Urinary bladder (tissue), 4 donors: ENCODE measurements around the gene EXOC6B. TPM values are rescaled to one million over a fixed set of nuclear protein-coding genes. Genes with fewer than 3 reads are reported as not detected.

Source experiments
- DNase-seq: peaks from one replicate; pipeline ENCODE4 v3.0.0-alpha.2; 2015; ENCODE audit errors: extremely low spot score
- H3K27ac ChIP-seq: one replicate; pipeline ENCODE4 v1.5.1; 2013; ENCODE audit warnings: low read depth, mild to moderate bottlenecking, moderate library complexity
- H3K36me3 ChIP-seq: one replicate; pipeline ENCODE4 v1.6.1; 2013; ENCODE audit warnings: mild to moderate bottlenecking, moderate library complexity; ENCODE audit not compliant: insufficient read depth
- H3K4me1 ChIP-seq: one replicate; pipeline ENCODE4 v1.6.1; 2013; ENCODE audit warnings: mild to moderate bottlenecking, moderate library complexity; ENCODE audit not compliant: insufficient read depth
- H3K4me3 ChIP-seq: one replicate; pipeline ENCODE4 v1.5.1; 2013; ENCODE audit warnings: low read depth, low read length
- WGBS: extraction: QIAGEN DNeasy Blood & Tissue Kit; methylation state at CpG from one replicate; pipeline ENCODE4 v1.1.7; 2013; 5-methylcytosine and 5-hydroxymethylcytosine counted together
- polyA plus RNA-seq: library from polyadenylated mRNA; stranded (reverse); fragments of 200-250 nt; gene quantifications from one replicate; pipeline ENCODE4 v1.2.3, GENCODE V29; 2013
- total RNA-seq: library from RNA; depleted of rRNA; stranded (reverse); fragments of >200 nt; gene quantifications from one replicate; pipeline ENCODE4 v1.2.3, GENCODE V29; 2014
- donor health status: healthy with polysubstance abuse.
- donor health status: healthy.

Gene EXOC6B
- total and polyA plus RNA-seq, 2 donors, result 14.5 to 47.6 TPM

DNA sequence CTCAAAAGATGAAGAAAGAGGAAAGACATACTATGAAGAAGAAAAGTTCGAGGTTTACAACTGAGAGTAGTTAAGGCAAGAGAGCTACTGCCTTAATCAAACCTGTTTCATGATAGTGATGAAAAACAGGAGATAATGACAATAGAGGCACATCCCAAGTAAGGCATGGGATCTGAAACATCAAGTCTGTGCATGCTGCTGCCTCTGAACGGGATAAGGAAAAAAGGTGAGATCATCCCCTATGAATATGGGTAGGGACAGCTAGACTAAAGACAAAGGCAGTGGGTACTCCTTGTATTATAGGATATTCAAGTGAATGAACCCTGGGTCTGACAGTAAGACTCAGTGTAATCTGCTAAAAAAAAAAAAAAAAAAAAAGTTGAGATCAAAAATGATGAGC is 3.0 kb downstream of the EXOC6B start:
- no peak for DNase-seq
- WGBS, result 66% methylated on average over 2 of the region's 2 CpGs

DNA sequence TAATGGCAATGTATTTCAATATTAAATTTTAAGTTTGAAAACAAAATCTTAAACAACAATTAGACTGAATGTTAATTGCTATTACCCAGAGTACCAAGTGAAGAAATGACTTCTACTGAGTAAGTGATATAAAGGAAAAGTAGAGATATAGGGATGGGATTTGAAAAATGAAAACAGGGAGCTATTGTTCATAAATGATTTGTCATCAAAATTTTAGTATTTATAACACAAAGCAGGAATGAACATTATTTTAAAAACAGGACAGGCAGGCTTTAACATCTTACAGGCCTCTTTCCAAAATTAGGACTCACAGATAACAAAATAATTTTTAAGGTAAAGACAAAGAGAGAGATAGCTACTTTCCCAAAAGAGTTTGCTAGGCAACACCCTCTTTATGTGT is 3.9 kb downstream of the EXOC6B start:
- Histone ChIP-seq H3K4me3 (no peak overlapping the region), H3K4me1 (no peaks in the 10 kb centered on the region), H3K36me3 (no peaks in the 10 kb centered on the region), H3K27ac (no peak overlapping the region)
- no peak for DNase-seq

More for the DNA sequence above, 3.0 kb downstream of the EXOC6B start:
- no peaks in the 10 kb centered on the region for H3K36me3 ChIP-seq
- H3K27ac ChIP-seq, result no peak overlapping the region
- H3K4me1 ChIP-seq, result no peaks in the 10 kb centered on the region
- no peak overlapping the region for H3K4me3 ChIP-seq

DNA sequence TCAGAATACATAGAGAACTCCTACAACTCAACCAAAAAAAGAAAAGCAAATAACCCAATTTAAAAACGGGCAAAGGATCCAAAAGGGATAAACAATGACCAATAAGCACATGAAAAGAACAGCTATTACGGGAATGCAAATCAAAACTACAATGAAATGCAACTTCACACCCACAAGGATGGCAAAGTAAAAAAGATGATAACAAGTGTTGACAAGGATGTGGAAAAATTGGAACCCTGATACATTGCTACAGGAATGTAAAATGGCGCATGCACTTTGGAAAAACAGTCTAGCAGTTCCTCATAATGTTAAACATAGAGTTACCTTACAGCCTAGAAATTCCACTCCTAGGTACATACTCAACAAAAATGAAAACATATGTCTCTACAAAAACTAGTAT is 4.7 kb downstream of the EXOC6B start:
- H3K36me3 ChIP-seq, result no peaks in the 10 kb centered on the region
- WGBS, result 73% methylated on average over 3 of the region's 3 CpGs
- no peak overlapping the region for H3K4me3 ChIP-seq
- DNase-seq, result no peak
- no peak overlapping the region for H3K27ac ChIP-seq
- H3K4me1 ChIP-seq, result no peaks in the 10 kb centered on the region

DNA sequence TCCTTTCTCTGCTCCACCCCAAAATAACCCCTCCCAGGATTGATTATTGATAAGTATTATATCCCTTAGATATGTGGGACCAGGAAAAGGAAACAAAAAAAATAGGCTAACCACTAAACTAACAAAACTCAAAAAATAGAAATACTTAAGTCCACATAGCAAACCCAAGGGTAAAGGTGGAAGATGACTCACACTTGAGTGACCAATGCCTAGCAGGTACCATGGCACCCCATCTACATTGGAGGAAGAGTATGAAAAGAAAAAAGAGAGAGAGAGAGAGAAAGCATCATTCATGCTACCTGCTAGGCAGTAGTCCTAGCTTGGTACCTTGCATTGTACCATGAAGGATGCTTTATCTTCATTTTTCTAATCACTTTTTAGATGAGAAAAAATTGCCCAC is 6.3 kb downstream of the EXOC6B start:
- H3K4me1 ChIP-seq, result no peaks in the 10 kb centered on the region
- H3K36me3 ChIP-seq, result no peaks in the 10 kb centered on the region
- H3K4me3 ChIP-seq, result no peak overlapping the region
- H3K27ac ChIP-seq, result no peak overlapping the region
- no peak for DNase-seq

DNA sequence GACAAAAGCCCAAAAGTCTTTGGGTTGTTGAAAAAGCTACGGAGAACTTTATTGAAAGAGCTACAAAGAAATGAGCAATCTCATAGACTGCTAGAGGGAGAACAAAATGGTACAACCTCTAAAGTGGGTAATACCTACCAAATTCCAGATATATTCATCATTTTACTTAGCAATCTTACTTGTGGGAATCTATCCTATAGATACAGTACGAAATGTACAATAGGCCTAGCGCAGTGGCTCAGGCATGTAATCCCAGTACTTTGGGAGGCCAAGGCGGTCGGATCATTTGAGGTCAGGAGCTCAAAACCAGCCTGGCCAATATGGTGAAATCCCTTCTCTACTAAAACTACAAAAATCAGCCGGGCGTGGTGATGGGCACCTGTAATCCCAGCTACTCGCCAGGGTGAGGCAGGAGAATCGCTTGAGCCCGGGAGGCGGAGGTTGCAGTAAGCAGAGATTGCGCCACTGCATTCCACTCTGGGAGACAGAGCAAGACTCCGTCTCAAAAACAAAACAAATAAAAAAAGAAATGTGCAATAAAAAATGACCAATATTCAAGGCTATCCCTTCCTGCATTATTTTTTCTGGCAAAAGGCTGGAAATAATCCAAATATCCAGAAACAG is 10.1 kb downstream of the EXOC6B start:
- Histone ChIP-seq H3K36me3 (no peaks in the 10 kb centered on the region), H3K4me1 (no peaks in the 10 kb centered on the region), H3K4me3 (no peak overlapping the region), H3K27ac (no peak overlapping the region)
- 91% methylated on average over 13 of the region's 13 CpGs for WGBS
- no peak for DNase-seq

DNA sequence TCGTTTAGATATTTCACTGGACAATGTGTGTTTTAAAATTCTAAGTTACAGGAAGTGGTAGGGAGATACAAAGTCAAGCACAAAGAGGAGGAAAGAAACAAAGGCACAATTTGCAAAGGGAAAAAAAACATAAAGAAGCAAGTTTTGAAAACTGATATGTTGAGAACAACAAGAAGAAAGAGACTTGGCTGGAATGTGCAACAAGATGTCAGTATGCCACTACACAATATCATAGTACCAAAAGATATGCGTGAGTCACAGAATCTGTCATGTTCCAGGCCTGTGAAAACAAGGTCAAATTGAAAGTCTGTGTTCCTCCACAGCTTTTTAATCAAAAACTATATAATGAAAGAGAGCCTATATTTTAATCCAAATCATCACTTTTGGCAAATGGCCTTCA is 12.0 kb downstream of the EXOC6B start:
- Histone ChIP-seq H3K4me3 (no peak overlapping the region), H3K36me3 (no peaks in the 10 kb centered on the region), H3K27ac (no peak overlapping the region), H3K4me1 (no peaks in the 10 kb centered on the region)
- WGBS, result 65% methylated on average over 2 of the region's 2 CpGs
- no peak for DNase-seq

DNA sequence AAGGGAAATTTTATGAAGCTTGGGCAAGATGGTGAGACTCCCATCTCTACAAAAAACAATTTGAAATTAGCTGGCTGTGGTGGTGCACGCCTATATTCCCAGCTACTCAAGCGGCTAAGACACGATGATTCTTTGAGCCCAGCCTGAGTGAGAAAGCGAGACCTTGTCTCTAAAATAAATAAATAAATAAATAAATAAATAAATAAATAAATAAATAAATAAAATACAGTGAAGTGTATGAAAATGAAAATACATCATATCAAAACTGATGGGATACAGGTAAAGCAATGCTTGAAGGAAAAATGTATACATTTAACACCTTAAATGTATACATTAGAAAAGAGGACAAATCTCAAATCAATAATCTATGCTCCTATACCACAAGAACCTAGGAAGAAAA is 15.7 kb downstream of the EXOC6B start:
- Histone ChIP-seq H3K4me1 (no peaks in the 10 kb centered on the region), H3K36me3 (no peaks in the 10 kb centered on the region), H3K27ac (no peak overlapping the region), H3K4me3 (no peak overlapping the region)
- 97% methylated on average over 4 of the region's 4 CpGs for WGBS
- no peak for DNase-seq

DNA sequence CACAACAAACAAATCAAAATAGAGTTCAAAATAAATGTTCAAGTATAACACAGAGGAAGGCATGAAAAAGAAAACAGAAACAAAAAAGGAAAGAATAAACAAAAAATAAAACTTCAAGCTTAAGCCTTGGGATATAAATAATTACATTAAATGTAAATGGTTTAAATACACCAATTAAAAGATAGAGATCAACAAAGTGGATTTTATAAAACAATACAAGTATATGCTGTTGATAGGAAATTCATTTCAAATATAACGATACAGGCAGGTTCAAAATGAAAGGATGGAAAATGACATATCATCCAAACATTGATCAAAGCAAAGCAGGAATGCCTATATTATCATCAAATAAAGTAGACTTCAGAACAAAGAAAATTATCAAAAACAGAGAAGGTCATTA is 16.7 kb downstream of the EXOC6B start:
- no peaks in the 10 kb centered on the region for H3K4me1 ChIP-seq
- no peaks in the 10 kb centered on the region for H3K36me3 ChIP-seq
- no peak for DNase-seq
- H3K27ac ChIP-seq, result no peak overlapping the region
- 98% methylated on average over 1 of the region's 1 CpG for WGBS
- H3K4me3 ChIP-seq, result no peak overlapping the region

DNA sequence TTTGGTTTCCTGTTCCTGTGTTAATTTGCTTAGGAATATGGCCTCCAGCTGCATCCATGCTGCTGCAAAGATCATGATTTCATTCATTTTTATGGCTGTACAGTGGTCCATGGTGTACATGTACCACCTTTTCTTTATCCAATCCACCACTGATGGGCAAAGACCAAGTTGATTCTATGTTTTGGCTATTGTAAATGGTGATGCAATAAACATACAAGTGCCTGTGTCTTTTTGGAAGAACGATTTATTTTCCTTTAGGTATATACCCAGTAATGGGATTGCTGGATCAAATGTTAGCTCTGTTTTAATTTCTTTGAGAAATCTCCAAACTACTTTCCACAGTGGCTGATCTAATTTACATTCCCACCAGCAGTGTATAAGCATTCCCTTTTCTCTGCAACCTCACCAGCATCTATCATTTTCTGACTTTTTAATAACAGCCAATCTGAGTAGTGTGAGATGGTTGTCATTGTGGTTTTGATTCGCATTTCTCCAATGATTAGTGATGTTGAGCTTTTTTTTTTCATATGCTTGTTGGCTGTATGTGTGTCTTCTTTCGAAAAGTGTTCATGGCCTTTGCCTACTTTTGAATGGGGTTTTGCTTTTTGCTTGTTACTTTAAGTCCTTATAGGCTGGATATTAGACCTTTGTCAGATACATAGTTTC is 19.4 kb downstream of the EXOC6B start:
- Histone ChIP-seq H3K4me3 (no peak overlapping the region), H3K4me1 (no peaks in the 10 kb centered on the region), H3K27ac (no peak overlapping the region), H3K36me3 (no peaks in the 10 kb centered on the region)
- DNase-seq, result no peak
- 95% methylated on average over 3 of the region's 3 CpGs for WGBS

DNA sequence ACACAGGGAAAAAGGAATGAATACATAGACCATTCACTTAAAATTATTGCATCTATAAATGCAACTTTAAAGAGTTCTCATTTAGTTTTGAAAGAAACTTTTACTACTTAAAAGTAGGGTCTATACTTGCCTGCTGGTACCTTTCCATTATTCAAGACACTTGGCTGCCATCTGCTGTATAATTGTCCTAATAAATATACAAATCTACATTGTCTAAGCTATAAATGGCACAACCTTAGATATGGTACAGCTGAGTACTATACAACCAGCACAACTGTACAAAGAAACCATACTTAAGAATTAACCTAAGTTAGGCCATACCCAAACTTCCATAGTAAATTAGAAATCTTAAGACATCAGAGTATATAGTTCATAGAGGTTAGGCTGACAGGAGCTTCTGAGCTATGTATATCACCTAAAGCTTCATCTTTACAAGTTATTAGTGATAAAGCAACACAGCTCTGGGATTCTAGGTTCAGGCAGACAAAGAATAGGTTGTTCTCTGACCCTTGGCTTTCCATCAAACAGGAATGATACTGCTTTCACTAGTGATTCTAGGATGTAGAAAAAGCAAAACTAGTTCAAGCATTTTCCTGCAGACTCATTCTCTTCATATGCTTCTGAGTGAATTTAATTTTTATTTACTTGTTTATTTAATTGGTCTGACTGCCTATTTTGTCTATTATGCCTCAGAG is 22.1 kb downstream of the EXOC6B start:
- no peak for DNase-seq
- Histone ChIP-seq H3K27ac (no peak overlapping the region), H3K36me3 (no peaks in the 10 kb centered on the region), H3K4me1 (no peaks in the 10 kb centered on the region), H3K4me3 (no peak overlapping the region)

DNA sequence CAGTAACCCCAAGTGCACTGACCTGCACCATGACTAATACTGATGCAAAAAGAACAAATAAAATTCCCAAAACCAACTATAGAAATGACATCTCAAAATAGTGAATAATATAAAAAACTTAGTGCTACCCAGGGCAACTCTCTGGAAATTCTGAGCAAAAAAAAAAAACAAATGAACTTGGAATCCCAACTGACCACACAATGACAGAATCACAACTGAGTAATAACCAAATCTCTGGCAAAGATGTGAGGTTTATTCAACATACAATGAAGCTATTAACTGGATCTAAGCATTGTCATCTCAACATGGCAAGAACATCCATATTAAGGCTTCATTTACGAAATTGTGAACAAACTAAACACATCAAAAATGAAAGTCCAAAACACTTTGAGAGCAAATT is 22.7 kb downstream of the EXOC6B start:
- 82% methylated on average over 1 of the region's 1 CpG for WGBS

DNA sequence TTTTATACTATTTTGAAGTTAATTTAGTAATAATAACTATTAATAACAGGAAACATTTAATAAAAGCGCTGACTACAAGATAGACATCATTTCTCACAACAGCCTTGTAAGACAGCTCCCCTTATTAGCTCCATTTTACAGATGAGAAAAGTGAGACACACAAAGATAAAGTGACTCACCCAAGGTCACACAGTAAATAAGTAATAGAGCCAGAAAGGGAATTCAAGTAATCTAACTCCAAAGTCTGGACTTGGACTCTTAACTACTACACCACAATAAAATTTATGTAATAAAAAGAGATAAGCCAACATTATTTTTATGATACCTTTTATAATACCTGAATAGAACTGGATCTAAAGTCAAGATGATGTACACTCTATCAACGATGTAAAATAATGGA is 25.3 kb downstream of the EXOC6B start:
- Histone ChIP-seq H3K4me1 (no peaks in the 10 kb centered on the region), H3K4me3 (no peak overlapping the region), H3K36me3 (no peaks in the 10 kb centered on the region), H3K27ac (no peak overlapping the region)
- WGBS, result 93% methylated on average over 2 of the region's 2 CpGs
- DNase-seq, result no peak

More for the DNA sequence above, 22.7 kb downstream of the EXOC6B start:
- no peaks in the 10 kb centered on the region for H3K36me3 ChIP-seq
- H3K27ac ChIP-seq, result no peak overlapping the region
- H3K4me1 ChIP-seq, result no peaks in the 10 kb centered on the region
- H3K4me3 ChIP-seq, result no peak overlapping the region
- no peak for DNase-seq

DNA sequence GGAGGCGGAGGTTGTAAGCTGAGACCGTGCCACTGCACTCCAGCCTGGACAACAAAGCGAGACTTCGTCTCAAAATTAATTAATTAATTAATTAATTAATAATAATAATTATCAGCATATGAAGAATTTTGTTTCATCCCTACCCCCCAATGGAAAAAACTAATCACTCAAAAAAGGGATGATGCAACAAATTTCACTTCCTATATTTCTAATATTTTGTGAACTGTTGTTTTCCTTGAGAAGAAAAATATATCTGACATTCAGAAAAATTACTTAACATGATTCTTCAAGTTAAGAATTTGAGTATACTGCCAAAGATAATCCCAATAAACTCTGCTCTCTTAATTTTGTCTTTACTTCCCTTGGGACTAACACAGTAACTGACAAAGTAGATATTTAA is 28.1 kb downstream of the EXOC6B start:
- no peak for DNase-seq
- Histone ChIP-seq H3K4me3 (no peak overlapping the region), H3K36me3 (no peaks in the 10 kb centered on the region), H3K4me1 (no peaks in the 10 kb centered on the region), H3K27ac (no peak overlapping the region)
- WGBS, result 97% methylated on average over 4 of the region's 4 CpGs

DNA sequence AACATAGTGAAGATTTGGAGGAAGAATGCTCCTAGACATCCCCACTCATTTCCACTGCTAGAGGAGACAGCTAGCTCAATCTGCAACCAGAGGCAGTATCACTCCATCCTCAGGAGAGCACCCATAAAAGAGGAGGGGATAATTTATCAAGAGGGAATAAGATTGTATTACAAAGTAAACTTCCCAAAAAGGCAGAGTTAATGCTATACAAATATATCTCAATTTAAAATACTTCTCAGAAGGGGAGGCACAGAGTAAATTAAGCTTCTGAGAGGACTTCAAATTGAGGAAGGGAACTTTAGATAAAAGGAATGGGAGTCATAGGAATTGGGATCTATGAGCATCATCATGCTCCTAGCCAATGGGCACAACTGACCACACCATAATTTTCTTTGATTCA is 29.1 kb downstream of the EXOC6B start:
- Histone ChIP-seq H3K27ac (no peak overlapping the region), H3K36me3 (no peaks in the 10 kb centered on the region), H3K4me1 (no peaks in the 10 kb centered on the region), H3K4me3 (no peak overlapping the region)
- no peak for DNase-seq
